ENCODE measurements around the gene PLXND1.

Gene PLXND1

DNA sequence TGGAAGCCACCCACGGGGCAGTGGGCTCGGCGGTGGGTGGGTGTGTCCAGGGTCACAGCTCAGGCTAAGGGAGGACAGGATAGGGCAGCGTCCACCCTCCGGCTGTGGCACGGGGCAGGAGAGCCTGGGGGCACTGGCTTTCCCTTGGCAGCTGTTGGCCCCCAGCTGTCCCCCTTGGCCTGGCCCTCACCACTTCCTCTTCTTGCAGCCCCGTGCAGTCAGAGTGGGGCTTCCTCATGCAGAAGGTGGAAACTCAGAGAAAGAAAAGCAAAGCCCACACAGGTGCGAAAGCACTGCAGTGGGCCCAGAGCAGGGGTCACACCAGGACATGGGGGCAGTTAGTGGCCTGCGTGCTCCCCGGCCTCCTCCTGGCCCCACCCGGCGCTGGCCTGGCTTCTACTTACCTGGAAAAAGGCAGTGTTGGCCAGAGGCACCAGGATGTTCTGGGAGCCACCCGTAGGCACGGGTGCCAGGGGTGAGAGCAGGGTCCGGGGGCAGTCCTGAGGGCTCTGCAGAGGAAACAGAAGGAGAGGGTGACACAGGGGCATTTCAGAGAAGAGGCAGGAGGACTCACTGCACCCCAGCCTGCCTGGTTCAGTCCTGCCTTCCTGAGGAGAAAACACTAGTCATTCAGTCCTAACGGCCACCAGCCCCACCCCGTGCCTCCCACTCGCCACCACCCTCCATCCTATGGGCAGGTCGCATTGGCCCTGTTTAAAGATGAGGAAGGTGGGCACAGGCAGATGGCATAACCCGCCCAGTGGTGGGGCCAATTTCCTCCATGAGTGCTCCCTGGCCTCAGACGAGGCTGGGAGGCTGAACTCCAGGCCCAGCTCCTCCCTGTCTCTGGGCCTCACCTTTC is 28.3 kb downstream of the PLXND1 start:
- no peaks in the 10 kb centered on the region for H3K27me3 ChIP-seq (ENCODE audit: insufficient read depth, low read length)
- H3K27ac ChIP-seq (ENCODE audit: low read depth, low read length), result no peak overlapping the region
- peaks cover 10% of the 10 kb centered on the region; the same call in 1 of the 2 replicates for H3K36me3 ChIP-seq (ENCODE audit: insufficient read depth, low read length)
- H3K9ac ChIP-seq (ENCODE audit: low read depth, low read length), result no peak overlapping the region
- H3K4me3 ChIP-seq (ENCODE audit: low read length), result no peak overlapping the region
- no peaks in the 10 kb centered on the region for H3K9me3 ChIP-seq (ENCODE audit: insufficient read depth, low read depth, low read length)
- 94% methylated on average over 21 of the region's 21 CpGs for WGBS
- peaks cover 7% of the 10 kb centered on the region; the same call in 1 of the 2 replicates for H3K4me1 ChIP-seq (ENCODE audit: insufficient read depth, low read length)

DNA sequence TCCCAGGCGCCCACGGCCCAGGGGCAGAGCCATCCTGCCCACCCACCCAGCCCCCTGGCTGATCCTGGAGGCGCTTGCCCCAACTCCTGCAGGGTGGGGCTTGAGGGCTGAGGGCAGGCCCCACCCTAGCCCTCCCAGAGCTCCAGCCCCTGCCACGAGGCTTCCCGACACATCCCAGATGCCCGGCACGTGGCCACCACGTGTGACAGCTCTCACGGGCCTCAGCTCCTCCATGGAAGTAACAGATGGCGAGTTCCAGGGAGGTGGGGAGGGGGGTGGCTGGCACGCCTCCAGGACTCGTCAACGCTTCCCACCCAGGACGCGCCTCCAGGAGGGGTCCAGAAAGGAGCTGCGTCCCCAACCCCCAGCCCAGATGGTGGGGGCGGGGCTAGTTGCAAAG is 29.1 kb downstream of the PLXND1 start:
- H3K27me3 ChIP-seq (ENCODE audit: insufficient read depth, low read length), result no peaks in the 10 kb centered on the region
- no peak overlapping the region for H3K9ac ChIP-seq (ENCODE audit: low read depth, low read length)
- peaks cover 10% of the 10 kb centered on the region; the same call in 1 of the 2 replicates for H3K36me3 ChIP-seq (ENCODE audit: insufficient read depth, low read length)
- H3K4me1 ChIP-seq (ENCODE audit: insufficient read depth, low read length), result peaks cover 7% of the 10 kb centered on the region; the same call in 1 of the 2 replicates
- no peaks in the 10 kb centered on the region for H3K9me3 ChIP-seq (ENCODE audit: insufficient read depth, low read depth, low read length)
- H3K4me3 ChIP-seq (ENCODE audit: low read length), result no peak overlapping the region
- no peak overlapping the region for H3K27ac ChIP-seq (ENCODE audit: low read depth, low read length)
- 92% methylated on average over 17 of the region's 17 CpGs for WGBS

DNA sequence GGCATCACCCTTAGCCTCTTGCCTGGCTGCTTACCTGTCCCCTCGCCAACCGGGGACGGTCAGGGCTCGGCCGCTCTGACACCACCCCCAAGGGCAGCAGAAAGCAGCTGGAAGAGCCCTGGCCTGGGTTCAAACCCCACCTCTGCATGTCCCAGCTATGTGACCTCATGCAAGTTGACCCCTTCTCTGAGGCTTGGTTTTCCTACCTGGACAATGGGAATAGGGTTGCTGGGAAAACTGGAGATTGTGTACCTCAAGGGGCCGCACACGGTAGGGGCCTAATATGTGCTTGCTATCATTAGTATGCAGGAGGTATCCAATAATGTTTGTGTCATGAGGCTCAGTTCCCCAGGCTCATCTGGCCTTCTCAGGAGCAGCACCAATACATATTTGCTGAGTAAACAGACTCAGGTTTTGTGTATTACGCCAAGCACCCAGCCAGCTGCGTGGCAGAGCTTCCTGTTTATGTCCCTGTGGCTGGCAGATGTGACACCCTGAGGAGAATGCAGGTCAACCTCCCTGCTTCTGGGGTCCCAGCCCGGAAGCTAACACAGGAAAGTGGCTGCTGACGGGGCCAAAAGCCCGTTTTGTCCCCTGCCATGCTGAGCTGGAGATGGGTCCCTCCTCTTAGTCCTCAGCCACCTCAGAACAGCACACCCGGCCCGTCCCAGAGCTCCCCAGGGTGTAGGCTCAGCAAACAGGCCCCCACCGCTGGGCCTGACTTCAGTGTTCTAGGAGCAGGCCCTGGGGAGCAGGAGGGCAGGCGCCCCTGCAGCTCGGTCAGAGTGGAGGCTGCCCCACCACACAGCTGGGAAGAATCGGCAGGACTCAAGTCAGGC is 29.7 kb downstream of the PLXND1 start:
- peaks cover 10% of the 10 kb centered on the region; the same call in 1 of the 2 replicates for H3K36me3 ChIP-seq (ENCODE audit: insufficient read depth, low read length)
- no peak overlapping the region for H3K9ac ChIP-seq (ENCODE audit: low read depth, low read length)
- peaks cover 7% of the 10 kb centered on the region; the same call in 1 of the 2 replicates for H3K4me1 ChIP-seq (ENCODE audit: insufficient read depth, low read length)
- no peak overlapping the region for H3K4me3 ChIP-seq (ENCODE audit: low read length)
- no peaks in the 10 kb centered on the region for H3K27me3 ChIP-seq (ENCODE audit: insufficient read depth, low read length)
- H3K27ac ChIP-seq (ENCODE audit: low read depth, low read length), result no peak overlapping the region
- WGBS, result 92% methylated on average over 18 of the region's 18 CpGs
- no peaks in the 10 kb centered on the region for H3K9me3 ChIP-seq (ENCODE audit: insufficient read depth, low read depth, low read length)

DNA sequence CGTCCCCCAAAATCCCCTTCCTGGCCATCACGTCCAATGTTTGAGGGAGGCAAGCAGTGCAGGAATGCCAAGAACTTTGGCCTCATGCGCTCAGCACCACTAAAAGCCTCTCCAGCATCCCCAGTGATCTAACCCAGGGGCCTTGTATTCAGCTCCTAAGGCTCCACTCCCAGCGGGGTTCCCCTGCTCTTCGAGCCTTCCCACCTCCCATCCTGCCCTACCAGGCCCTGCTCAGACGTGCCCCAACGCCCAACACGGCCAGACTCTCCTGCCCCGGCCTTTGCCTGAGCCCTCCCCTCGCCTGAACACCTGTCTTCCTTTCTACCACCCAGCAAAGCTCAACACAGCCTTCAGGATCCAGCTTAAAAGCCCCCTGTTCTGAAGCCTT is 30.5 kb downstream of the PLXND1 start:
- no peak overlapping the region for H3K9ac ChIP-seq (ENCODE audit: low read depth, low read length)
- 65% methylated on average over 10 of the region's 10 CpGs for WGBS
- no peak overlapping the region for H3K4me3 ChIP-seq (ENCODE audit: low read length)
- peaks cover 10% of the 10 kb centered on the region; the same call in 1 of the 2 replicates for H3K36me3 ChIP-seq (ENCODE audit: insufficient read depth, low read length)
- H3K27me3 ChIP-seq (ENCODE audit: insufficient read depth, low read length), result no peaks in the 10 kb centered on the region
- peaks cover 7% of the 10 kb centered on the region; the same call in 1 of the 2 replicates for H3K4me1 ChIP-seq (ENCODE audit: insufficient read depth, low read length)
- no peak overlapping the region for H3K27ac ChIP-seq (ENCODE audit: low read depth, low read length)
- H3K9me3 ChIP-seq (ENCODE audit: insufficient read depth, low read depth, low read length), result no peaks in the 10 kb centered on the region

DNA sequence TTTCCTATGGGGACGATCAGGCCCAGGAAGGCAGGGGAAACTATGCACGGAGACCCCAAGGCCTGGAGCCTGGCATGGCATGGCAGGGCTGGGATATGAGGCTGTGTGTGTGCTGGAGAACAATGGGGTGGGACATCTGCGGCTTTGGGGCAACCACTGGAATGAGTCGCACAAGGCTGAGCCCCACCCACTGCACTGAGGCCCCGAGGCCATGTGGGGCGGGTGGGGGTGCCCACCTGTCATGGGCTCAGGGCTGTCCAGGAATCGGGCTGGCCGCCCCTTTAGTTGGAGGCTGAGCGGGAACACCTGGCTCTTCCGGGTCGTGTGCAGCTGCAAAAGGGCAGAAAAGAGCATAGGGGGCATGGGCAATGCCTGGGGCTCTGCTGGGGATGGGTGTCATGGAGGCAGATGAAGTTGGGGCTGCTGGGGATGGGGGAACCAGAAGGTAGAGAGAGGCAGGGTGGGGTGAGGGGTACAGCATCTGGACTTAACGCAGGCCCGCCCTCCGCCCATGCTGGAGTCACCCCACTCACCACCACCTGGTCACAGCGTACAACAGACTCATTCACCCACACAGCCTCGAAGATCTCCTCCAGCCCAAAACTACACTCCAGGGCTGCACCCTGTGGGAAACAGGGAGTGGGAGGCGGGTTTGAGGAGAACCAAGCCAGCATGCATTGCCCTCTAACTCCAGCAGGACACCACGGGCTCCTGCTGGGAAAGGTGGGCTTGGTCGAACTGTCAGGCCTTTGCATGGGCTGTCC is 31.1 kb downstream of the PLXND1 start:
- Histone ChIP-seq H3K9me3 (ENCODE audit: insufficient read depth, low read depth, low read length) (no peaks in the 10 kb centered on the region), H3K9ac (ENCODE audit: low read depth, low read length) (no peak overlapping the region), H3K4me1 (ENCODE audit: insufficient read depth, low read length) (peaks cover 7% of the 10 kb centered on the region; the same call in 1 of the 2 replicates), H3K4me3 (ENCODE audit: low read length) (no peak overlapping the region), H3K27ac (ENCODE audit: low read depth, low read length) (no peak overlapping the region), H3K27me3 (ENCODE audit: insufficient read depth, low read length) (no peaks in the 10 kb centered on the region), H3K36me3 (ENCODE audit: insufficient read depth, low read length) (peaks cover 10% of the 10 kb centered on the region; the same call in 1 of the 2 replicates)
- WGBS, result 91% methylated on average over 19 of the region's 19 CpGs

DNA sequence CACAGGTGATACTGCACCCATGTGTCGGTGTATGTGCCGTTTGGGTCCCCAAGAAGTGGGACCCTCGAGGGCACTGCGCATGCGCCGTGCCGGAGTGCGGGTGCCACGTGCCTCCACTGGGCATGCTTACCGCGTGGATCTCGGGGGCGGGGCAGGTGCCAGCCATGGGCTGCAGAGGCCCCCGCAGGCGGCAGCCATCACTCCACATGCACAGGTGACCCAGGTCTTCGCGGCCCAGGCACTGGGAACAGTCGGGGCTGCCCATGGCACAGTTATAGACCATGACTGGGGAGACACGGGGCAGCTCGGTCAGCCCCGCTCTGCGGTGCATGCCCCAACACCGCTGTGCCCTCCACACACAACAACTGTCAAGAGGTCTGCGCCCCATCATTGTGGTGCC is 32.3 kb downstream of the PLXND1 start:
- Histone ChIP-seq H3K27ac (ENCODE audit: low read depth, low read length) (no peak overlapping the region), H3K9ac (ENCODE audit: low read depth, low read length) (no peak overlapping the region), H3K9me3 (ENCODE audit: insufficient read depth, low read depth, low read length) (no peaks in the 10 kb centered on the region), H3K4me3 (ENCODE audit: low read length) (no peak overlapping the region), H3K27me3 (ENCODE audit: insufficient read depth, low read length) (no peaks in the 10 kb centered on the region), H3K36me3 (ENCODE audit: insufficient read depth, low read length) (peaks cover 16% of the 10 kb centered on the region; the same call in 1 of the 2 replicates), H3K4me1 (ENCODE audit: insufficient read depth, low read length) (peaks cover 7% of the 10 kb centered on the region; the same call in 1 of the 2 replicates)
- WGBS, result 96% methylated on average over 24 of the region's 24 CpGs

DNA sequence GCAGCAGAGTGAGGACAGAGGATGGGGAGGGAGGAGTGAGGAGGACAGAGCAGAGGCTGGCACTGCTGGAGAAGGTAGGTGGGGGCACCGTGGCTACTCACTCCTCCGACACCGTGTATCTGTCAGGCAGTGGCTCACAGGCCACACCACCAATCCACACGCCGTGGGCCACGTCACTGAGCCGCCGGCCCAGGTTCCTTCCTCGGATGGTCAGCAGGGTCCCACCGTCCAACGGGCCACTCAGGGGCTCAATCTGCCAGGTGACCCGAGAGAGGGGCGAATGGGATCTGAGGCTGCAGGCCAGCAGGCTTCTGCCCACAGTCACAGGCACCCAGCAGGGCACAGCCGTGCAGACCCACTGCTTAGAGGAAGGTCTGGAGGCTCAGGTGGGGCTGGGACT is 33.0 kb downstream of the PLXND1 start:
- Histone ChIP-seq H3K36me3 (ENCODE audit: insufficient read depth, low read length) (peaks cover 16% of the 10 kb centered on the region; the same call in 1 of the 2 replicates), H3K27ac (ENCODE audit: low read depth, low read length) (no peak overlapping the region), H3K4me1 (ENCODE audit: insufficient read depth, low read length) (peaks cover 7% of the 10 kb centered on the region; the same call in 1 of the 2 replicates), H3K4me3 (ENCODE audit: low read length) (no peak overlapping the region), H3K9ac (ENCODE audit: low read depth, low read length) (no peak overlapping the region), H3K27me3 (ENCODE audit: insufficient read depth, low read length) (no peaks in the 10 kb centered on the region), H3K9me3 (ENCODE audit: insufficient read depth, low read depth, low read length) (no peaks in the 10 kb centered on the region)
- 94% methylated on average over 14 of the region's 14 CpGs for WGBS

DNA sequence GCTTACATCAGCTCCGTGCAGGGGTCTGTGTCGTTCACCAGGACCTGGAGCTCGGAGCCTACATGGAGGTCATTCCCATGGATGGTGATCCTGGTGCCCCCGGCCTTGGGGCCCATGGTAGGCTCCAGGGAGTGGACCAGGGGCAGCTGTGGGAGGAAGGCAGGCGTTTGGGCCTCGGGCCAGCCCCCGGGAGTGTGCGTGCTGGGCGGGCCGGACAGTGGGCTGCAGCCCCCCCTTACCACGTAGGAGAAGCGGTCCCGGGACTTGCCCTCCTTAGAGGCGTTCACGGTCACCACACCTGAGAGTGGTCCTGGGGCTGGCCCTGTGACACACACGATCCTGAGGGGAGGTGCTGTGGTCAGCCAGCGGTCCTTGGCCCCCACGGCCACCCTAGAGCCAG is 33.9 kb downstream of the PLXND1 start:
- H3K27ac ChIP-seq (ENCODE audit: low read depth, low read length), result no peak overlapping the region
- H3K36me3 ChIP-seq (ENCODE audit: insufficient read depth, low read length), result peaks cover 11% of the 10 kb centered on the region; the same call in 1 of the 2 replicates
- peaks cover 7% of the 10 kb centered on the region; the same call in 1 of the 2 replicates for H3K4me1 ChIP-seq (ENCODE audit: insufficient read depth, low read length)
- no peaks in the 10 kb centered on the region for H3K27me3 ChIP-seq (ENCODE audit: insufficient read depth, low read length)
- H3K9me3 ChIP-seq (ENCODE audit: insufficient read depth, low read depth, low read length), result no peaks in the 10 kb centered on the region
- WGBS, result 95% methylated on average over 18 of the region's 18 CpGs
- H3K9ac ChIP-seq (ENCODE audit: low read depth, low read length), result no peak overlapping the region
- H3K4me3 ChIP-seq (ENCODE audit: low read length), result no peak overlapping the region

DNA sequence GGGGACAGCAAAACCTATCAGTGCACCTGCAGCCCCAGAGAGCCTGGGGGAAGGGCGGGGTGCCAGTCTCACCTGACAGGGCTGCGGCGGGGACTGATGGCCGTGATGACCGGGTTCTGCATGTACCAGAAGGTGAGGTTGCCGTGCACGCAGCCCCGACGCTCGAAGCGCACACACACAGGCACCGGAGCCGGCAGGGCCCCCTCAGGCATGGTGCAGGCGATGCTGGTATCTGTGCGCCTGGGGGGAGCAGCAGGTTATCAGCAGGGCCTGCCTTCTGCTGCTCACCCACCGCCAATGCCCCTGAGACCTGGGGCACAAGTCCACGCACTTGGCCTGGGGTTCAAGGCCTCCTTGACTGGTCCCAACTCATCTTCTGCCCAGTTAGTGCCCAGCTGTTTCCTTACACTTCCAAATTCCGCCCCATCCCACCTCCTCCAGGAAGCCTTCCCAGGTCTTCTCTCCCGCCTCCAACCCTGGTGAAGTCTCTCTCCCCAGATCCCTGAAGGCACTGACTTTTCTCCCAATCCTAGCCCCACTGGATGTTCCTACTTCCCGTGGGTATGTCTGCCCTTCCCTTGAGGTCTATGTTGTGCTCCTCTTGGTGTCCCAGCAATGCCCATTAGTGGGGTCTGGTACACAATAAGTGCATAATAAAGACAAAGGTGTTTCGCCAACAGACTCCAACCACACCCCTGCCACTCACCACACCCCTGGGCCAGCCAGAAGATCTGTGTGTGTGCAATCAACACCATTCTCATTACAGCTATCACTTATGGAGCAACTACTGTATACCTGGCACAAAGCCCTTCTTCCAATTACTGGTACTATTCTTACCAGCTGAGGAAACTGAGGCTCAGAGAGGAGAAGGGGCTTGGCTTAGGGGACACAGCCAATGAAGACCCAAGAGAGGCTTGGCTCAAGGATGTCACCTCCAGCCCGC is 34.6 kb downstream of the PLXND1 start:
- WGBS, result 96% methylated on average over 22 of the region's 22 CpGs
- peaks cover 7% of the 10 kb centered on the region; the same call in 1 of the 2 replicates for H3K4me1 ChIP-seq (ENCODE audit: insufficient read depth, low read length)
- H3K27ac ChIP-seq (ENCODE audit: low read depth, low read length), result no peak overlapping the region
- no peaks in the 10 kb centered on the region for H3K9me3 ChIP-seq (ENCODE audit: insufficient read depth, low read depth, low read length)
- H3K9ac ChIP-seq (ENCODE audit: low read depth, low read length), result no peak overlapping the region
- H3K4me3 ChIP-seq (ENCODE audit: low read length), result no peak overlapping the region
- peaks cover 10% of the 10 kb centered on the region; the same call in 1 of the 2 replicates for H3K36me3 ChIP-seq (ENCODE audit: insufficient read depth, low read length)
- H3K27me3 ChIP-seq (ENCODE audit: insufficient read depth, low read length), result no peaks in the 10 kb centered on the region

DNA sequence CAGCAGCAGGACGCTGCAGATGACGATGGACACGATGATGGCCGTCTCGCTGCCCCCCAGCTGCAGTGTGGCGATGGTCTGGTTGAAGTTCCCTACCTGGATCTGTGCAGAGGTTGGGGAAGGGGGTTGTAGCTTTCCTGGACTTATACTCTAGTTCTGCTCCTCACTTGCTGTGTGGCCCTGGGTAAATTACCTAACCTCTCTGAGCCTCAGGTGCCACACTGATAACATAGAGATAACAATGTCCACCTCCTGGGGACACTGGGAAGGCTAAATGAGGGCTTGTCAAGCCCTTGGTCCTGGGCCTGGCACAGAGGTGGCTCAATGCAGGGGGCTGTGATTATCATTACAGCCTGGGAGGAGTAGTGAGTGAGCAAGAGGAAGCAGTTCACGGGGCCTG is 36.6 kb downstream of the PLXND1 start:
- Histone ChIP-seq H3K27me3 (ENCODE audit: insufficient read depth, low read length) (no peaks in the 10 kb centered on the region), H3K36me3 (ENCODE audit: insufficient read depth, low read length) (peaks cover 15% of the 10 kb centered on the region; the same call in 1 of the 2 replicates), H3K9ac (ENCODE audit: low read depth, low read length) (no peak overlapping the region), H3K9me3 (ENCODE audit: insufficient read depth, low read depth, low read length) (no peaks in the 10 kb centered on the region), H3K4me1 (ENCODE audit: insufficient read depth, low read length) (no peaks in the 10 kb centered on the region), H3K4me3 (ENCODE audit: low read length) (no peak overlapping the region), H3K27ac (ENCODE audit: low read depth, low read length) (no peak overlapping the region)
- WGBS, result 97% methylated on average over 7 of the region's 7 CpGs
